Neutrophil (primary cell): Measurements from ENCODE around the gene IL17D.

Source experiments
- H3K27ac ChIP-seq: fragments of 200-600 bp; sonication (generic); 2 replicates; pipeline ENCODE4 v1.5.1; 2016; ENCODE audit warnings: mild to moderate bottlenecking, moderate library complexity
- H3K27me3 ChIP-seq: fragments of 200-600 bp; sonication (generic); 2 replicates; pipeline ENCODE4 v1.6.0; 2016; ENCODE audit warnings: mild to moderate bottlenecking
- H3K36me3 ChIP-seq: fragments of 200-600 bp; sonication (generic); 2 replicates; pipeline ENCODE4 v1.5.1; 2017
- H3K4me1 ChIP-seq, 2 experiments: fragments of 200-600 bp in 1 of 2; sonication (generic) in 1 of 2; 1 replicate in 1 of 2; 2 replicates in 1 of 2; pipeline versions ENCODE4 v1.5.1 to v1.6.1; 2013 to 2016; ENCODE audit warnings: low read depth in 1 of 2, low read length in 1 of 2, mild to moderate bottlenecking in 1 of 2, moderate library complexity in 1 of 2; ENCODE audit not compliant: control insufficient read depth in 1 of 2, insufficient read depth in 1 of 2
- H3K4me3 ChIP-seq, 2 experiments: fragments of 200-600 bp in 1 of 2; sonication (generic) in 1 of 2; 1 replicate in 1 of 2; 2 replicates in 1 of 2; pipeline ENCODE4 v1.5.1; 2013 to 2016; ENCODE audit warnings: low read depth in 1 of 2, low read length in 1 of 2, mild to moderate bottlenecking in 1 of 2, moderate library complexity in 1 of 2
- H3K9me3 ChIP-seq: fragments of 200-600 bp; sonication (generic); 2 replicates; pipeline ENCODE4 v1.5.1; 2016
- TF ChIP-seq, protein P1 (sequence below): fragments of 200-600 bp; sonication (generic); IDR thresholded peaks from 2 replicates; pipeline ENCODE4 v1.5.1; 2016; ENCODE audit warnings: antibody characterized with exemption

The IL17D gene

DNA sequence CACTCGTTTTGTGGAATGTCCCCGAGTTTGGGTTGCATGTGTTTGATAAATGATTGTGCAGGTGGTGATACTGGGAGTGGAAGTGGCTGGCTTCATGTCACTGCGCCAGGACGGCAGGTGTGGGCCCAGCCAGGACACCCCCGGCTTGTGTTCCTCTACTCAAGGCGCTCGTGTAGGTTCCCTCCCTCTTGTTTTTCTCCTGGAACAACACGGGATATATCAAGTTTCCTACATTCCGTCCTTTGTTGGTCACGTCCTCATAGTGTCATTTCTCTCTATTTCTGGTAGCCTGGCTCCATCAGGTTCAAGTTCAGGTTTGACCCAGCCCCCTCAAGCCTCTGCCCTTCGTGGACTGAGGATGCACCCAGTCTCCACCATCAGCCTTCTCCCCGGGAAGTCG lies 16.3 kb downstream of the IL17D start:
- Histone ChIP-seq H3K27ac (no peak overlapping the region), H3K36me3 (no peaks in the 10 kb centered on the region), H3K9me3 (no peaks in the 10 kb centered on the region), H3K4me1 (peaks cover 0 to 7% of the 10 kb centered on the region in 2 experiments), H3K27me3 (peaks cover 48% of the 10 kb centered on the region), H3K4me3 (no peak overlapping the region)
- TF ChIP-seq, protein P1, sequence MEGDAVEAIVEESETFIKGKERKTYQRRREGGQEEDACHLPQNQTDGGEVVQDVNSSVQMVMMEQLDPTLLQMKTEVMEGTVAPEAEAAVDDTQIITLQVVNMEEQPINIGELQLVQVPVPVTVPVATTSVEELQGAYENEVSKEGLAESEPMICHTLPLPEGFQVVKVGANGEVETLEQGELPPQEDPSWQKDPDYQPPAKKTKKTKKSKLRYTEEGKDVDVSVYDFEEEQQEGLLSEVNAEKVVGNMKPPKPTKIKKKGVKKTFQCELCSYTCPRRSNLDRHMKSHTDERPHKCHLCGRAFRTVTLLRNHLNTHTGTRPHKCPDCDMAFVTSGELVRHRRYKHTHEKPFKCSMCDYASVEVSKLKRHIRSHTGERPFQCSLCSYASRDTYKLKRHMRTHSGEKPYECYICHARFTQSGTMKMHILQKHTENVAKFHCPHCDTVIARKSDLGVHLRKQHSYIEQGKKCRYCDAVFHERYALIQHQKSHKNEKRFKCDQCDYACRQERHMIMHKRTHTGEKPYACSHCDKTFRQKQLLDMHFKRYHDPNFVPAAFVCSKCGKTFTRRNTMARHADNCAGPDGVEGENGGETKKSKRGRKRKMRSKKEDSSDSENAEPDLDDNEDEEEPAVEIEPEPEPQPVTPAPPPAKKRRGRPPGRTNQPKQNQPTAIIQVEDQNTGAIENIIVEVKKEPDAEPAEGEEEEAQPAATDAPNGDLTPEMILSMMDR: no peak

DNA sequence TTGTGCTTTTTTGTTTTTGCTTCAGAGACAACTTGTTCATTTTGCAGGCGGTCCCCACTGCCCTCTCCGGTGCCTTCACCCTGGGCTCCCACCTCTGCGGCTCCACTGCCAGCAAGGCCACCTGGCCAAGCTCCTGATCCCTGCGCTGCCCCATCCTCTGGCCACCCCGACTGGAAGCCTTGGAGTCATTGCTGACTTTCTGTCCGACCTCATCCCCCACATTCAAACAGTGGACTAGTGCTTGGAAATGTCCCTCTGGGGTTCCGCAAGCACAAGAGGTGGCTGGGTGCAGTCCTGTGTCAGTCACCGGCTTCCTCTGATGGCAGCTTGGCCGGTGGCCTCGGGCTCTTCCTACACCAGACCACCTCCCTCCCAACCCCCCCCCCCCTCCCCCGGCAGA lies 17.0 kb downstream of the IL17D start:
- Histone ChIP-seq H3K27ac (no peak overlapping the region), H3K9me3 (no peaks in the 10 kb centered on the region), H3K4me1 (peaks cover 0 to 7% of the 10 kb centered on the region in 2 experiments), H3K36me3 (no peaks in the 10 kb centered on the region), H3K4me3 (no peak overlapping the region), H3K27me3 (peaks cover 43% of the 10 kb centered on the region)
- TF ChIP-seq, protein P1: no peak

GRCh38 chr13:20721058-20721453 lies 17.6 kb downstream of the IL17D start:
- H3K9me3 ChIP-seq: no peaks in the 10 kb centered on the region
- H3K4me3 ChIP-seq: no peak overlapping the region
- TF ChIP-seq, protein P1: no peak
- peaks cover 43% of the 10 kb centered on the region for H3K27me3 ChIP-seq
- no peaks in the 10 kb centered on the region for H3K36me3 ChIP-seq
- peaks cover 0 to 7% of the 10 kb centered on the region in 2 experiments for H3K4me1 ChIP-seq
- no peak overlapping the region for H3K27ac ChIP-seq

GRCh38 chr13:20721454-20722357 lies 18.2 kb downstream of the IL17D start:
- TF ChIP-seq, protein P1: no peak
- Histone ChIP-seq H3K4me3 (no peak overlapping the region), H3K4me1 (peaks cover 0 to 7% of the 10 kb centered on the region in 2 experiments)

DNA sequence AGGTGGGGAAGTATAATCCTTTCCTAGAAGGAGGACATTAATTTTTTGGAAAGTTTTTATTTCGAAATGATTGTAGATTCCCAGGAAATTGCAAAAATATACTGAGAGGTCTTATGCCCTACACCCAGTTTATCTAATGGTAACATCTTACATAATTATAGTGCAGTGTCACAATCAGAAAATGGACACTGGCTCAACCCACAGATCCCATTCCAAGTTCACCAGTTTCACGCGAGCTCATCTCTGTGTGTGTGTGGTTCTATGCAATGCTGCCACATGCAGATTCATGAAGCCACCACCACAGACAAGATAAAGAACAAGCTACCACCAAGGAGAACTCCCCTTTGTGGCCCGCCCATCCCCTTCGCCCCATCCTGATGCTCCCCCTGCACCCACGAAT lies 24.4 kb downstream of the IL17D start:
- TF ChIP-seq, protein P1: no peak
- Histone ChIP-seq H3K4me1 (no peaks in the 10 kb centered on the region), H3K36me3 (no peaks in the 10 kb centered on the region), H3K27ac (no peak overlapping the region), H3K27me3 (peaks cover 6% of the 10 kb centered on the region), H3K4me3 (no peak overlapping the region), H3K9me3 (no peaks in the 10 kb centered on the region)

More at GRCh38 chr13:20721454-20722357, 18.2 kb downstream of the IL17D start:
- H3K27ac ChIP-seq: no peak overlapping the region
- no peaks in the 10 kb centered on the region for H3K36me3 ChIP-seq
- no peaks in the 10 kb centered on the region for H3K9me3 ChIP-seq
- peaks cover 43% of the 10 kb centered on the region for H3K27me3 ChIP-seq
